Measurements from ENCODE around the gene ANTXR2.
"Not testable (repeated sequence)": the region's sequence is repeated elsewhere in the genome, so short reads cannot be mapped to it uniquely, and the experiment has no call there.

ANTXR2 gene

DNA sequence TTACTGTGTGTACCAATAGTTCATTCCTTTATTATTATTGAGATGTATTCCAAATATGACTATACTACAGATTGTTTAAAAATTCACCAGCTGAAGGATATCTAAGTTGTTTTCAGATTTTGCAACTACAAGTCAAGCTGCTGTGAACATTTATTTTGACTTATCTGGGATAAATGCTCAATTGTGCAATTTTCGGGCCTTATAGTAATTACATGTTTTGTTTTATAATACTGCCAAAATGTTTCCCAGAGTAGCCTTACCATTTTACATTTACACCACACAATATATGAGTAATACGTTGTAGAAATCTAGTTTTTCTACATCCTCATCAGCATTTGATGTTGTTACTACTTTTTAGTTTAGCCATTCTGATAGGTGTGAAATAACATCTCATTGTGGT, 179.6 kb downstream of the ANTXR2 start:
- no peak overlapping the region for H3K4me3 ChIP-seq (replicated peaks; ENCODE audit: insufficient read depth, low read length)
- TF ChIP-seq SPI1 (IDR thresholded peaks at IDR 0.05; ENCODE audit: borderline replicate concordance, low read depth): no peak
- TF ChIP-seq GABPA (IDR thresholded peaks at IDR 0.05; ENCODE audit: low read depth): no peak
- no peaks in the 10 kb centered on the region for H3K27me3 ChIP-seq (ENCODE audit: insufficient read depth, poor library complexity, severe bottlenecking)
- DNase-seq (ENCODE audit: low read depth in 1 of 2, low spot score in 1 of 2): no peak
- no peak overlapping the region for H3K27ac ChIP-seq (replicated peaks)

GRCh38 chr4:79889026-79889425, 184.0 kb downstream of the ANTXR2 start:
- not testable (repeated sequence) for H3K4me3 ChIP-seq (replicated peaks; ENCODE audit: insufficient read depth, low read length); H3K27me3 ChIP-seq (ENCODE audit: insufficient read depth, poor library complexity, severe bottlenecking); H3K27ac ChIP-seq (replicated peaks); DNase-seq (ENCODE audit: low read depth in 1 of 2, low spot score in 1 of 2)

DNA sequence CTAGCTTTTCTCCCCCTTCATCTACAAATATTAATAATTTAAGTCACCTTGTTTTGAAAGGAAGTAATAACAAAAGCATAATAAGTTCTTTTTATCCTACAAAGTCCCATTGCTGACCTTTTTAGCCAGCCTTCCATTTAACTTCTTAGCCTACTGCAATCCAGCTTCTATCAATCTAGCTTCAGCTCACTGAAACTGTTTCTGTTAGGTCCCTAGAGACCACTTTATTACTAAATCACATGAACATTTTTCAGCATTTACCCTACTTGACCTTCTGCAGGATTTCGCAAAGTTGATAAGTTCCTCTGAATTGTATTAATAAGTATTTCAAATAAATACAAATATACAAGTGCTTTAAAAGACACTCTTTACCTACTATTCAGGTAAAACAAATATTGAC, 186.5 kb downstream of the ANTXR2 start:
- no peak for TF ChIP-seq SPI1 (IDR thresholded peaks at IDR 0.05; ENCODE audit: borderline replicate concordance, low read depth)
- TF ChIP-seq, protein P1, sequence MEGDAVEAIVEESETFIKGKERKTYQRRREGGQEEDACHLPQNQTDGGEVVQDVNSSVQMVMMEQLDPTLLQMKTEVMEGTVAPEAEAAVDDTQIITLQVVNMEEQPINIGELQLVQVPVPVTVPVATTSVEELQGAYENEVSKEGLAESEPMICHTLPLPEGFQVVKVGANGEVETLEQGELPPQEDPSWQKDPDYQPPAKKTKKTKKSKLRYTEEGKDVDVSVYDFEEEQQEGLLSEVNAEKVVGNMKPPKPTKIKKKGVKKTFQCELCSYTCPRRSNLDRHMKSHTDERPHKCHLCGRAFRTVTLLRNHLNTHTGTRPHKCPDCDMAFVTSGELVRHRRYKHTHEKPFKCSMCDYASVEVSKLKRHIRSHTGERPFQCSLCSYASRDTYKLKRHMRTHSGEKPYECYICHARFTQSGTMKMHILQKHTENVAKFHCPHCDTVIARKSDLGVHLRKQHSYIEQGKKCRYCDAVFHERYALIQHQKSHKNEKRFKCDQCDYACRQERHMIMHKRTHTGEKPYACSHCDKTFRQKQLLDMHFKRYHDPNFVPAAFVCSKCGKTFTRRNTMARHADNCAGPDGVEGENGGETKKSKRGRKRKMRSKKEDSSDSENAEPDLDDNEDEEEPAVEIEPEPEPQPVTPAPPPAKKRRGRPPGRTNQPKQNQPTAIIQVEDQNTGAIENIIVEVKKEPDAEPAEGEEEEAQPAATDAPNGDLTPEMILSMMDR (IDR thresholded peaks at IDR 0.05; ENCODE audit: insufficient read depth, low read length): no peak
- TF ChIP-seq POLR2AphosphoS5 (IDR thresholded peaks at IDR 0.05; ENCODE audit: low read depth): no peak
- TF ChIP-seq GABPA (IDR thresholded peaks at IDR 0.05; ENCODE audit: low read depth): no peak
- no peak for TF ChIP-seq REST (IDR thresholded peaks at IDR 0.05; ENCODE audit: insufficient replicate concordance, low read depth)
- Histone ChIP-seq H3K27ac (replicated peaks) (no peak overlapping the region), H3K27me3 (ENCODE audit: insufficient read depth, poor library complexity, severe bottlenecking) (no peaks in the 10 kb centered on the region), H3K4me3 (replicated peaks; ENCODE audit: insufficient read depth, low read length) (no peak overlapping the region)
- no peak for DNase-seq (ENCODE audit: low read depth in 1 of 2, low spot score in 1 of 2)

GRCh38 chr4:79886021-79886420, 187.0 kb downstream of the ANTXR2 start:
- DNase-seq (ENCODE audit: low read depth in 1 of 2, low spot score in 1 of 2): no peak
- TF ChIP-seq REST (IDR thresholded peaks at IDR 0.05; ENCODE audit: insufficient replicate concordance, low read depth): no peak
- no peak for TF ChIP-seq POLR2AphosphoS5 (IDR thresholded peaks at IDR 0.05; ENCODE audit: low read depth)
- TF ChIP-seq SPI1 (IDR thresholded peaks at IDR 0.05; ENCODE audit: borderline replicate concordance, low read depth): no peak
- TF ChIP-seq GABPA (IDR thresholded peaks at IDR 0.05; ENCODE audit: low read depth): no peak
- TF ChIP-seq, protein P1 (IDR thresholded peaks at IDR 0.05; ENCODE audit: insufficient read depth, low read length): no peak
- H3K27me3 ChIP-seq (ENCODE audit: insufficient read depth, poor library complexity, severe bottlenecking): no peaks in the 10 kb centered on the region
- no peak overlapping the region for H3K27ac ChIP-seq (replicated peaks)
- no peak overlapping the region for H3K4me3 ChIP-seq (replicated peaks; ENCODE audit: insufficient read depth, low read length)

DNA sequence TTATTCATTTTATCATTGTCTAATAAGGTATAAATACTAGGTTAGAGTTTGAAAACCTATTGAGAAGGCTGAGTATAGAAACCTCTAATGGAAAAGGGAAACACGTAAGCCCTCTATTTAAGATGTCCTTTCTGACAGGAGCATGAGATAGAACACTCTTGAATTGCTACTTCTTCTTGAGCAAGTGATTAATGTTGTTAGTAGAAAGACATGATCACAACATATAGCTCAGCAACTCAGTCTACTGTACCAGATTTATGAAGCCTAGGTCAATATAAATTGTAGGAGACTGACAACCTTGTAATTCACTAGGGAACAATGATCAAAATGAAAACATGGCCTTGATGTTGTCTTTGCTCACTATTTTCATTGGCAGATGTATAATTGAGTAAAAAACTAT, 189.7 kb downstream of the ANTXR2 start:
- DNase-seq (ENCODE audit: low read depth in 1 of 2, low spot score in 1 of 2): no peak
- no peak overlapping the region for H3K27ac ChIP-seq (replicated peaks)
- H3K27me3 ChIP-seq (ENCODE audit: insufficient read depth, poor library complexity, severe bottlenecking): no peaks in the 10 kb centered on the region
- H3K4me3 ChIP-seq (replicated peaks; ENCODE audit: insufficient read depth, low read length): no peak overlapping the region
- TF ChIP-seq SPI1 (IDR thresholded peaks at IDR 0.05; ENCODE audit: borderline replicate concordance, low read depth) (no peak), POLR2AphosphoS5 (IDR thresholded peaks at IDR 0.05; ENCODE audit: low read depth) (no peak), GABPA (IDR thresholded peaks at IDR 0.05; ENCODE audit: low read depth) (no peak), REST (IDR thresholded peaks at IDR 0.05; ENCODE audit: insufficient replicate concordance, low read depth) (no peak)
